ENCODE results near the gene ATP6V0D1.

Gene ATP6V0D1

GRCh38 chr16:67443265-67443664 lies 37.7 kb downstream of the ATP6V0D1 start:
- peaks cover 29% of the 10 kb centered on the region for H3K4me1 ChIP-seq (ENCODE audit: insufficient read depth, insufficient read length)
- TF ChIP-seq ZNF274 (IDR thresholded peaks at IDR 0.05; ENCODE audit: low read depth, low read length) (no peak), YY1 (IDR thresholded peaks at IDR 0.05; ENCODE audit: insufficient read depth, insufficient read length) (no peak), SUZ12 (IDR thresholded peaks at IDR 0.05; ENCODE audit: extremely low read depth, insufficient read depth, insufficient read length) (no peak)
- H3K36me3 ChIP-seq (ENCODE audit: insufficient read depth, insufficient read length, low read length), result peaks cover 73% of the 10 kb centered on the region
- H3K9me3 ChIP-seq (ENCODE audit: insufficient read depth, low read length), result 0 out of 2 replicates have a peak, but pooled peaks cover 5% of the 10 kb centered on the region
- no peaks in the 10 kb centered on the region for H3K27me3 ChIP-seq (ENCODE audit: insufficient read depth, insufficient read length)
- no peak overlapping the region for H3K9ac ChIP-seq (ENCODE audit: insufficient read length, low read depth)
- no peak overlapping the region for H3K4me3 ChIP-seq (ENCODE audit: insufficient read length, low read depth)
- no peak for DNase-seq (ENCODE audit: low read depth, low spot score)

- DNase-seq (ENCODE audit: low read depth, low spot score), result no peak
- 0 out of 2 replicates have a peak, but pooled peaks cover 4% of the 10 kb centered on the region for H3K9me3 ChIP-seq (ENCODE audit: insufficient read depth, low read length)
- H3K9ac ChIP-seq (ENCODE audit: insufficient read length, low read depth), result no peak overlapping the region
- H3K4me1 ChIP-seq (ENCODE audit: insufficient read depth, insufficient read length), result peaks cover 29% of the 10 kb centered on the region
- TF ChIP-seq SUZ12 (IDR thresholded peaks at IDR 0.05; ENCODE audit: extremely low read depth, insufficient read depth, insufficient read length), result no peak
- no peak for TF ChIP-seq YY1 (IDR thresholded peaks at IDR 0.05; ENCODE audit: insufficient read depth, insufficient read length)
- no peak for TF ChIP-seq ZNF274 (IDR thresholded peaks at IDR 0.05; ENCODE audit: low read depth, low read length)
- H3K36me3 ChIP-seq (ENCODE audit: insufficient read depth, insufficient read length, low read length), result peaks cover 76% of the 10 kb centered on the region
- no peak overlapping the region for H3K4me3 ChIP-seq (ENCODE audit: insufficient read length, low read depth)
- H3K27me3 ChIP-seq (ENCODE audit: insufficient read depth, insufficient read length), result no peaks in the 10 kb centered on the region
Observed at GRCh38 chr16:67442581-67443255, 38.2 kb downstream of the ATP6V0D1 start.

GRCh38 chr16:67441907-67442306 lies 39.0 kb downstream of the ATP6V0D1 start:
- DNase-seq (ENCODE audit: low read depth, low spot score), result no peak
- H3K4me1 ChIP-seq (ENCODE audit: insufficient read depth, insufficient read length), result peaks cover 23% of the 10 kb centered on the region
- H3K9ac ChIP-seq (ENCODE audit: insufficient read length, low read depth), result peak overlapping the region; percentile 24
- peaks cover 77% of the 10 kb centered on the region for H3K36me3 ChIP-seq (ENCODE audit: insufficient read depth, insufficient read length, low read length)
- no peak overlapping the region for H3K4me3 ChIP-seq (ENCODE audit: insufficient read length, low read depth)
- TF ChIP-seq SUZ12 (IDR thresholded peaks at IDR 0.05; ENCODE audit: extremely low read depth, insufficient read depth, insufficient read length), result no peak
- TF ChIP-seq ZNF274 (IDR thresholded peaks at IDR 0.05; ENCODE audit: low read depth, low read length), result no peak
- no peak for TF ChIP-seq YY1 (IDR thresholded peaks at IDR 0.05; ENCODE audit: insufficient read depth, insufficient read length)
- H3K9me3 ChIP-seq (ENCODE audit: insufficient read depth, low read length), result no peaks in the 10 kb centered on the region
- H3K27me3 ChIP-seq (ENCODE audit: insufficient read depth, insufficient read length), result no peaks in the 10 kb centered on the region

GRCh38 chr16:67441271-67441753 lies 39.6 kb downstream of the ATP6V0D1 start:
- no peak for DNase-seq (ENCODE audit: low read depth, low spot score)
- TF ChIP-seq ZNF274 (IDR thresholded peaks at IDR 0.05; ENCODE audit: low read depth, low read length) (no peak), YY1 (IDR thresholded peaks at IDR 0.05; ENCODE audit: insufficient read depth, insufficient read length) (no peak), SUZ12 (IDR thresholded peaks at IDR 0.05; ENCODE audit: extremely low read depth, insufficient read depth, insufficient read length) (no peak)
- H3K9ac ChIP-seq (ENCODE audit: insufficient read length, low read depth), result peak overlapping the region; percentile 24
- no peaks in the 10 kb centered on the region for H3K27me3 ChIP-seq (ENCODE audit: insufficient read depth, insufficient read length)
- H3K4me3 ChIP-seq (ENCODE audit: insufficient read length, low read depth), result no peak overlapping the region
- H3K4me1 ChIP-seq (ENCODE audit: insufficient read depth, insufficient read length), result peaks cover 18% of the 10 kb centered on the region
- H3K9me3 ChIP-seq (ENCODE audit: insufficient read depth, low read length), result no peaks in the 10 kb centered on the region
- H3K36me3 ChIP-seq (ENCODE audit: insufficient read depth, insufficient read length, low read length), result peaks cover 80% of the 10 kb centered on the region

- Histone ChIP-seq H3K4me3 (ENCODE audit: insufficient read length, low read depth) (no peak overlapping the region), H3K9me3 (ENCODE audit: insufficient read depth, low read length) (no peaks in the 10 kb centered on the region), H3K4me1 (ENCODE audit: insufficient read depth, insufficient read length) (peaks cover 18% of the 10 kb centered on the region), H3K36me3 (ENCODE audit: insufficient read depth, insufficient read length, low read length) (peaks cover 71% of the 10 kb centered on the region), H3K27me3 (ENCODE audit: insufficient read depth, insufficient read length) (no peaks in the 10 kb centered on the region), H3K9ac (ENCODE audit: insufficient read length, low read depth) (no peak overlapping the region)
- no peak for DNase-seq (ENCODE audit: low read depth, low spot score)
- TF ChIP-seq ZNF274 (IDR thresholded peaks at IDR 0.05; ENCODE audit: low read depth, low read length) (no peak), YY1 (IDR thresholded peaks at IDR 0.05; ENCODE audit: insufficient read depth, insufficient read length) (no peak), SUZ12 (IDR thresholded peaks at IDR 0.05; ENCODE audit: extremely low read depth, insufficient read depth, insufficient read length) (no peak)
Observed at GRCh38 chr16:67438824-67439393, 42.0 kb downstream of the ATP6V0D1 start.

GRCh38 chr16:67438098-67438791 lies 42.7 kb downstream of the ATP6V0D1 start:
- DNase-seq (ENCODE audit: low read depth, low spot score), result no peak
- no peaks in the 10 kb centered on the region for H3K27me3 ChIP-seq (ENCODE audit: insufficient read depth, insufficient read length)
- H3K9ac ChIP-seq (ENCODE audit: insufficient read length, low read depth), result no peak overlapping the region
- TF ChIP-seq SUZ12 (IDR thresholded peaks at IDR 0.05; ENCODE audit: extremely low read depth, insufficient read depth, insufficient read length) (no peak), YY1 (IDR thresholded peaks at IDR 0.05; ENCODE audit: insufficient read depth, insufficient read length) (no peak), ZNF274 (IDR thresholded peaks at IDR 0.05; ENCODE audit: low read depth, low read length) (no peak)
- no peak overlapping the region for H3K4me3 ChIP-seq (ENCODE audit: insufficient read length, low read depth)
- no peaks in the 10 kb centered on the region for H3K9me3 ChIP-seq (ENCODE audit: insufficient read depth, low read length)
- peaks cover 67% of the 10 kb centered on the region for H3K36me3 ChIP-seq (ENCODE audit: insufficient read depth, insufficient read length, low read length)
- peaks cover 18% of the 10 kb centered on the region for H3K4me1 ChIP-seq (ENCODE audit: insufficient read depth, insufficient read length)

GRCh38 chr16:67437513-67437912 lies 43.4 kb downstream of the ATP6V0D1 start:
- Histone ChIP-seq H3K36me3 (ENCODE audit: insufficient read depth, insufficient read length, low read length) (peaks cover 59% of the 10 kb centered on the region), H3K9me3 (ENCODE audit: insufficient read depth, low read length) (no peaks in the 10 kb centered on the region), H3K9ac (ENCODE audit: insufficient read length, low read depth) (no peak overlapping the region), H3K4me1 (ENCODE audit: insufficient read depth, insufficient read length) (peaks cover 21% of the 10 kb centered on the region), H3K4me3 (ENCODE audit: insufficient read length, low read depth) (no peak overlapping the region), H3K27me3 (ENCODE audit: insufficient read depth, insufficient read length) (no peaks in the 10 kb centered on the region)
- TF ChIP-seq SUZ12 (IDR thresholded peaks at IDR 0.05; ENCODE audit: extremely low read depth, insufficient read depth, insufficient read length) (no peak), YY1 (IDR thresholded peaks at IDR 0.05; ENCODE audit: insufficient read depth, insufficient read length) (no peak), ZNF274 (IDR thresholded peaks at IDR 0.05; ENCODE audit: low read depth, low read length) (no peak)
- no peak for DNase-seq (ENCODE audit: low read depth, low spot score)

All from NT2/D1 (cell line).